Measurements from ENCODE around the gene PDIA5.

Gene PDIA5

GRCh38 chr3:123089611-123090331 lies 22.9 kb downstream of the PDIA5 start:
- TF ChIP-seq CTCF (IDR thresholded peaks at IDR 0.05), result no peak

DNA sequence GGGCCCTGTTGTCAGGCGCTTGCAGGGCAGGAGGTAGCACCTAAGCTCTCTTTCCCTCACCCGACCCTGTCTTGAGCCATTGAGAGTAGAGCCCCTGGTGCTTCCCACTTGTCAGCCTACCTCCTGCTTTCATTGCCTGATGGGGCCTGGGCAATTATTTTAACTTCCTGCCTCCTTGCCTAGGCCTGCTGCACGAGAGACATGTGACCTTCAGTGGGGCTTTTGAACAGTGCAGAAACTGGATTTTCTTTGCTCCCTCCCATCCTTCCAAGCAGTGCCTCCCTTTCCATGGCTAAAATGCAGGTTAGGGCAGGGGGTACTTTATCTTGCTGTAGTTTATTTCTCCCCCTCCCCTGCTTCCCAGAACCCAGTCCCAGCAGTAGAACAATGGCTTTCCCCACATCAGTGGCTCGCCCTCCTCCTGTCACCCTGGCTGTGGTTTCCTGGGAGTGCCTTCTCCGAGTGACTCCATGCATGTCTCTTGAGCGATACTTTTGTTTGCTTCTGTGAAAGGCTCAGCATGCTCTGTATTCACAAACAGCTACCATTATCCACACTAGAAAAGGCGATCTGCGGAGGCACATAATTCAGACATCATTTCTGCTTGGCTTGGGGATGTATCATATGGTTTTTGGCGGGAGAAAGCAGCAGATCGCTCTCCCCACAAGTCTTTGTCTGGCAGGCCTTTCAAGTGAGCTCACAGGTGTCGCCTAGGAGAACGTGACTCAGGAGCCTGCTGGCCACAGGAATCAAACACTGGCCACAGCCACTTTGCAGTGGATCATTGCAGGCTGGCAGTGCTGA lies 24.1 kb downstream of the PDIA5 start:
- TF ChIP-seq CTCF (IDR thresholded peaks at IDR 0.05), result no peak

DNA sequence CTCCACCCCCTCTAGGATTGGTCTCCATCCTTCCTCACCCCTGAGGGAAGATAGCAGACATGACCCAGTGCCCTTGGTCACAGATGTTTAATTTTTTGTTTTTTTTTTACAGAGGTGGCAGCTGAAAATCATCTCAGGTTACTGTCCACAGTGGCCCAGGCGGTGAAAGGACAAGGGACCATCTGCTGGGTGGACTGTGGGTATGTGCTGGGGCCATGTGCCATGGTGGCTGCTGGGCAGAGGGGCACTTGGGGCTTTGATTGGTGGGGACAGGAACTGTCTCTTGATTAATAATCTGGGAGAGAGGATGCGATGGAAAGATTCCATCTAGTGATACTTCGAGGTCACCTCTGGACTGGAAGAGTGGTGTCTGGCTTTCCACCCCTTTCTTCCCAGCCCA lies 25.4 kb downstream of the PDIA5 start:
- no peak for TF ChIP-seq CTCF (IDR thresholded peaks at IDR 0.05)

GRCh38 chr3:123093696-123094095 lies 26.9 kb downstream of the PDIA5 start:
- no peak for TF ChIP-seq CTCF (IDR thresholded peaks at IDR 0.05)

DNA sequence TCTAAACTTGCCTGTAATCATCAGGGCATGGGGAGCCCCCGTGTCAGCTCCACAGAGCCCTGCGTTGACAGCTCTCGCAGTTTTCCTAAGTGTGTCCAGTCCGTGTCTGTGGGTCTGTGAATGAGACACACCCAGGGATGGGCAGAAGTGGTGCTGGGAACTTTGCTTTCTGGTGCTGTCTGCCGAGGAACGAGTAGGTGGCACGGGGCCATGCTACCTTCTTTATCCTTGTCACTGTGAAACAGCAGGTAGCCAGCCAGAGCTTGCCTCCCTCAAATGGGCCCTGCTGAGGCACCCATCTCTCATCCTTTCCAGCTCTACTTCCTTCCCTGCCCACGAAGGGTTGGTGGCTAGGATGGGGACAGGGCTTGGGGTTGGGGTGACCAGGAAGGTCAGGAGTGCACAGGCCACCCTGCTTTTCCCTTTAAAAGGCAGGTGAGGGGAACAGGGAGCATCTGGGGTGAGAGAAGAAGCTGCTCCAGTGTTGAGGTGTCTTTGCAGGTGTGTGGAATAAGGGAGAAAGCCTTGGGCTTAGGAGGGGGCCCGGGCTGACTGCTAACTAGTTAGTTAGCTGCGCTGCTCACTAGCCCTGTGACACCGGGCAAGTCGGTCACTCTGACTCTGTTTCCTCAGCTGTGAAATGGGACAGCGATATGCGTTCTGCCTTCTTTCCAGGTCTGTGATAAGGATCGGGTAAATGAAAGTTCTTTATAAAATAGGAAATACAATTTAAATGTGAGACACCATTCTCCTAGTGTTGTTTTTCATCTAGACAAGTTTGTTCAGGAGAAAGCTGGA lies 27.9 kb downstream of the PDIA5 start:
- TF ChIP-seq CTCF (IDR thresholded peaks at IDR 0.05), result no peak

GRCh38 chr3:123096126-123096525 lies 29.3 kb downstream of the PDIA5 start:
- no peak for TF ChIP-seq CTCF (IDR thresholded peaks at IDR 0.05)

DNA sequence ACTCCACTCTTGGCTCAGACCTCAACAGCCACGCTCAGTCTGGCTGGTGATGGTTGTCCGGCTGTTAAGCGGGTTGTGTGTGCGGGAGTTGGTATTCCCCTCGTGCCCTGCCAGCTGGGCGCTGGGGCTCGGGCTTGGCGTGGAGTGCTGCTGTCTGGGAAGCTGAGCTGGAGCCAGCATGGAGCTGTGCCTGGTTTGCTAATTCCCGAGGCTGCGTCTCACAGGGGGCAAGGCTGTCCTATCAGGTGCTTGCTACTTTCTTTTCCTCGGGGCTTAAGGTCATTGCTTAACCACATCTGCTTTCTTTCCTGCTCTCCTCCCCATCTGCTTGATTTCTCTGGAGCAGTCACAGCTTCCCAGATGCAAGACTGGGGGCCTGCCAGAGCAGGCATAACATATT lies 29.9 kb downstream of the PDIA5 start:
- no peak for TF ChIP-seq CTCF (IDR thresholded peaks at IDR 0.05)
